PC-3 (cell line): Measurements from ENCODE around the gene SMARCAL1. TPM values are rescaled to one million over a fixed set of nuclear protein-coding genes. Genes with fewer than 3 reads are reported as not detected.

ENCODE experiments used
- ATAC-seq: fragments of 200-7000 bp; cut with Tn5 transposase; 2 replicates; pipeline ENCODE4 v1.9.1; 2020; ENCODE audit warnings: mild to moderate bottlenecking, moderate library complexity
- BruUV-seq: library from RNA; stranded (reverse); fragments of 400-500 nt; replicated peaks from 2 replicates; lab custom pipeline; 2021; lab: Mats Ljungman, UMichigan
- CTCF ChIA-PET: fragments of 300-600 bp; sonication (Branson Sonifier 250); formaldehyde crosslinking; loops from one replicate; lab custom pipeline; 2022; ENCODE audit warnings: antibody characterized with exemption; lab: Charles Lee
- POLR2A ChIA-PET: fragments of 300-600 bp; sonication (Branson Sonifier 250); formaldehyde crosslinking; loops from one replicate; lab custom pipeline; 2022; ENCODE audit warnings: antibody characterized with exemption; ENCODE audit not compliant: unreplicated experiment; lab: Charles Lee
- DNase-seq: peaks from one replicate; pipeline ENCODE4 v3.0.0-alpha.2; 2015
- H2AFZ ChIP-seq: fragments of 300-600 bp; sonication (generic); 2 replicates; pipeline ENCODE4 v1.6.0; 2016; ENCODE audit warnings: antibody characterized with exemption, low read length
- H3F3A ChIP-seq: fragments of 300-600 bp; sonication (generic); one replicate; pipeline ENCODE4 v1.6.0; 2017; ENCODE audit warnings: antibody characterized with exemption, low read length, control low read depth, mild to moderate bottlenecking; ENCODE audit not compliant: unreplicated experiment
- H3K27ac ChIP-seq: fragments of 300-600 bp; sonication (generic); 2 replicates; pipeline ENCODE4 v1.5.1; 2016; ENCODE audit warnings: mild to moderate bottlenecking, low read length
- H3K27me3 ChIP-seq: fragments of 300-600 bp; sonication (generic); 2 replicates; pipeline ENCODE4 v1.6.1; 2016; ENCODE audit warnings: low read length, mixed read lengths
- H3K36me3 ChIP-seq: fragments of 300-600 bp; sonication (generic); 2 replicates; pipeline ENCODE4 v1.6.1; 2016; ENCODE audit warnings: low read depth, mixed run types, low read length, mixed read lengths
- H3K4me1 ChIP-seq: fragments of 300-600 bp; sonication (generic); 2 replicates; pipeline ENCODE4 v1.5.1; 2016; ENCODE audit warnings: low read length; ENCODE audit not compliant: insufficient read depth
- H3K4me2 ChIP-seq: fragments of 300-600 bp; sonication (generic); 2 replicates; pipeline ENCODE4 v1.6.0; 2016; ENCODE audit warnings: low read length
- H3K4me3 ChIP-seq: fragments of 300-600 bp; sonication (generic); 2 replicates; pipeline ENCODE4 v1.5.1; 2016; ENCODE audit warnings: mild to moderate bottlenecking, low read length, mixed read lengths
- H3K79me2 ChIP-seq: fragments of 300-600 bp; sonication (generic); 2 replicates; pipeline ENCODE4 v1.6.1; 2017; ENCODE audit warnings: low read length, mixed read lengths
- H3K9ac ChIP-seq: fragments of 300-600 bp; sonication (generic); 2 replicates; pipeline ENCODE4 v1.6.0; 2016; ENCODE audit warnings: mild to moderate bottlenecking, low read length
- H3K9me2 ChIP-seq: fragments of 300-600 bp; sonication (generic); replicated peaks from 2 replicates; pipeline ENCODE4 v1.6.1; 2016; ENCODE audit warnings: mixed run types, low read length, mixed read lengths
- H3K9me3 ChIP-seq: fragments of 300-600 bp; sonication (generic); 2 replicates; pipeline ENCODE4 v1.6.1; 2016; ENCODE audit warnings: low read length, mixed read lengths
- H4K20me1 ChIP-seq: fragments of 300-600 bp; sonication (generic); 2 replicates; pipeline ENCODE4 v1.6.1; 2016; ENCODE audit warnings: low read length, mixed read lengths
- CTCF ChIP-seq: fragments of 300-600 bp; sonication (generic); conservative IDR thresholded peaks from 2 replicates; pipeline ENCODE4 v1.5.1; 2017; ENCODE audit warnings: antibody characterized with exemption, low read depth, mild to moderate bottlenecking, low read length
- EZH2 ChIP-seq: fragments of 300-600 bp; sonication (generic); IDR thresholded peaks from one replicate; pipeline ENCODE4 v1.6.1; 2017; ENCODE audit warnings: antibody characterized with exemption, mild to moderate bottlenecking, low read length; ENCODE audit not compliant: unreplicated experiment
- EZH2phosphoT487 ChIP-seq: fragments of 300-600 bp; sonication (generic); IDR thresholded peaks from 2 replicates; pipeline ENCODE4 v1.6.1; 2018; ENCODE audit warnings: mild to moderate bottlenecking, antibody characterized with exemption, low read length, borderline replicate concordance
- intact Hi-C: fragments of 100-400 bp; cut with micrococcal nuclease; formaldehyde crosslinking; loops from 2 replicates; pipeline ENCODE4 v1.9.0; 2023
- total RNA-seq: library from RNA; depleted of rRNA; stranded (reverse); fragments of >200 nt; gene quantifications from 2 replicates; pipeline ENCODE4 v1.2.3, GENCODE V29; 2014

Gene SMARCAL1
- total RNA-seq, 1 experiment from 2014 or later = 8.3 TPM

- Histone ChIP-seq H3K27me3 (no peaks in the 10 kb centered on the region), H3K4me1 (peaks cover 10% of the 10 kb centered on the region), H3K9me2 (no peaks in the 10 kb centered on the region), H3K9me3 (no peaks in the 10 kb centered on the region), H3F3A (no peaks in the 10 kb centered on the region), H3K36me3 (no peaks in the 10 kb centered on the region), H3K4me2 (no peak overlapping the region), H3K27ac (no peak overlapping the region), H3K79me2 (no peaks in the 10 kb centered on the region), H3K4me3 (no peak overlapping the region), H2AFZ (no peak overlapping the region), H4K20me1 (no peaks in the 10 kb centered on the region), H3K9ac (no peak overlapping the region)
- intact Hi-C loops = no loop called here
- CTCF ChIA-PET = no interaction called here
- TF ChIP-seq CTCF (no peak), EZH2phosphoT487 (no peak), EZH2 (no peak)
- ATAC-seq = no peak
- BruUV-seq = no TSS peak
- DNase-seq = no peak
- POLR2A ChIA-PET = no interaction called here
These were observed 73.0 kb downstream of the SMARCAL1 start for GRCh38 chr2:216485237-216485636.

GRCh38 chr2:216485745-216486144 is 73.5 kb downstream of the SMARCAL1 start:
- Histone ChIP-seq H3K4me1 (peaks cover 11% of the 10 kb centered on the region), H3K36me3 (no peaks in the 10 kb centered on the region), H3K27ac (no peak overlapping the region), H3K4me2 (no peak overlapping the region), H3K79me2 (no peaks in the 10 kb centered on the region), H3K4me3 (no peak overlapping the region), H3K9me2 (no peaks in the 10 kb centered on the region), H3K9ac (no peak overlapping the region), H3K9me3 (no peaks in the 10 kb centered on the region), H3K27me3 (no peaks in the 10 kb centered on the region), H3F3A (no peaks in the 10 kb centered on the region), H2AFZ (no peak overlapping the region), H4K20me1 (no peaks in the 10 kb centered on the region)
- no peak for DNase-seq
- CTCF ChIA-PET = interaction anchor here (0.6 kb wide), 1 partner anchor 76 kb away, joined by 3 read pairs; no protein-coding TSS in a partner anchor
- no peak for TF ChIP-seq EZH2phosphoT487
- no peak for TF ChIP-seq CTCF
- TF ChIP-seq EZH2 = no peak
- POLR2A ChIA-PET = no interaction called here
- intact Hi-C loops = no loop called here
- BruUV-seq = no TSS peak
- no peak for ATAC-seq

GRCh38 chr2:216486271-216486670 is 74.0 kb downstream of the SMARCAL1 start:
- H3F3A ChIP-seq = no peaks in the 10 kb centered on the region
- DNase-seq (no peak), ATAC-seq (no peak)
- no TSS peak for BruUV-seq
- H3K4me2 ChIP-seq = no peak overlapping the region
- H2AFZ ChIP-seq = no peak overlapping the region
- no peaks in the 10 kb centered on the region for H4K20me1 ChIP-seq
- no peak overlapping the region for H3K9ac ChIP-seq
- H3K4me1 ChIP-seq = peaks cover 11% of the 10 kb centered on the region
- H3K27me3 ChIP-seq = no peaks in the 10 kb centered on the region
- no peak for TF ChIP-seq CTCF
- TF ChIP-seq EZH2 = no peak
- no peak for TF ChIP-seq EZH2phosphoT487
- intact Hi-C loops = no loop called here
- no peaks in the 10 kb centered on the region for H3K79me2 ChIP-seq
- no peaks in the 10 kb centered on the region for H3K9me2 ChIP-seq
- CTCF ChIA-PET = interaction anchor here (0.6 kb wide), 1 partner anchor 77 kb away, joined by 3 read pairs; no protein-coding TSS in a partner anchor
- POLR2A ChIA-PET = no interaction called here
- no peaks in the 10 kb centered on the region for H3K9me3 ChIP-seq
- H3K27ac ChIP-seq = no peak overlapping the region
- no peaks in the 10 kb centered on the region for H3K36me3 ChIP-seq
- no peak overlapping the region for H3K4me3 ChIP-seq
